Endothelial cell of umbilical vein (primary cell): ENCODE results near the gene C11orf68. TPM values are rescaled to one million over a fixed set of nuclear protein-coding genes. Genes with fewer than 3 reads are reported as not detected.
A peak's percentile ranks its signal among the peaks of the same experiment; 100 is the strongest.

Source experiments
- BruUV-seq: library from RNA; stranded (reverse); fragments of 400-500 nt; replicated peaks from 2 replicates; lab custom pipeline; 2021; lab: Mats Ljungman, UMichigan
- CTCF ChIA-PET: fragments of 300-600, 350-600 bp; sonication (Branson Sonifier 250); formaldehyde crosslinking; loops from one replicate; lab custom pipeline; 2021; ENCODE audit warnings: antibody characterized with exemption, inconsistent platforms; lab: Charles Lee
- POLR2A ChIA-PET: fragments of 300-600, 350-600 bp; sonication (Branson Sonifier 250); formaldehyde crosslinking; loops from one replicate; lab custom pipeline; 2021; ENCODE audit warnings: antibody characterized with exemption, inconsistent platforms; lab: Charles Lee
- DNase-seq: peaks from one replicate; pipeline ENCODE4 v3.0.0-alpha.2; 2011; ENCODE audit warnings: low read depth, low spot score
- FAIRE-seq: peaks from 2 replicates; lab custom pipeline; 2011; peaks lifted over from hg19 to GRCh38; lab: Jason Lieb, UNC
- H2AFZ ChIP-seq: 2 replicates; pipeline ENCODE4 v1.6.0; 2012; ENCODE audit warnings: low read depth, low read length, control low read depth, inconsistent platforms
- H3K27ac ChIP-seq: 2 replicates; pipeline ENCODE4 v1.5.1; 2011; ENCODE audit warnings: low read depth, mild to moderate bottlenecking, control low read depth, low read length, moderate library complexity; ENCODE audit not compliant: insufficient read depth
- H3K27me3 ChIP-seq, 2 experiments: 2 replicates each; pipeline versions ENCODE4 v1.6.0 to v1.6.1; 2011; ENCODE audit warnings: low read length in 2 of 2, mixed read lengths in 1 of 2; ENCODE audit not compliant: control insufficient read depth in 2 of 2, insufficient read depth in 2 of 2
- H3K36me3 ChIP-seq, 2 experiments: 2 replicates in 1 of 2; 3 replicates in 1 of 2; pipeline ENCODE4 v1.5.1; 2011; ENCODE audit warnings: low read length in 2 of 2, mild to moderate bottlenecking in 1 of 2, moderate library complexity in 1 of 2; ENCODE audit not compliant: control insufficient read depth in 2 of 2, insufficient read depth in 2 of 2; ENCODE audit errors: extremely low read depth in 1 of 2
- H3K4me1 ChIP-seq: 3 replicates; pipeline ENCODE4 v1.5.1; 2011; ENCODE audit warnings: mild to moderate bottlenecking, low read length; ENCODE audit not compliant: control insufficient read depth, insufficient read depth; ENCODE audit errors: extremely low read depth
- H3K4me2 ChIP-seq: 2 replicates; pipeline ENCODE4 v1.6.1; 2011; ENCODE audit warnings: low read length, control low read depth, mixed read lengths; ENCODE audit not compliant: insufficient read depth
- H3K4me3 ChIP-seq, 3 experiments: fragments of 200-600 bp in 1 of 3; sonication (generic), shearing (Covaris generic) in 1 of 3; replicated peaks in 1 of 3; 2 replicates each; pipeline ENCODE4 v1.5.1; 2011 to 2016; ENCODE audit warnings: control low read depth in 3 of 3, low read length in 3 of 3, mild to moderate bottlenecking in 2 of 3, inconsistent platforms in 1 of 3, low read depth in 1 of 3, moderate library complexity in 1 of 3; ENCODE audit not compliant: insufficient read depth in 1 of 3
- H3K79me2 ChIP-seq: 2 replicates; pipeline ENCODE4 v1.6.0; 2012; ENCODE audit warnings: low read length, inconsistent platforms; ENCODE audit not compliant: control insufficient read depth, insufficient read depth
- H3K9ac ChIP-seq: replicated peaks from 2 replicates; pipeline ENCODE3; 2011; ENCODE audit warnings: low read length, control low read depth; ENCODE audit not compliant: insufficient read depth; ENCODE audit errors: extremely low read depth
- H3K9me1 ChIP-seq: replicated peaks from 3 replicates; pipeline ENCODE4 v1.6.0; 2011; ENCODE audit warnings: mild to moderate bottlenecking, low read length; ENCODE audit not compliant: control insufficient read depth, insufficient read depth; ENCODE audit errors: extremely low read depth
- H3K9me3 ChIP-seq: replicated peaks from 2 replicates; pipeline ENCODE4 v1.5.1; 2012; ENCODE audit warnings: low read length, inconsistent platforms; ENCODE audit not compliant: control insufficient read depth, insufficient read depth
- H4K20me1 ChIP-seq: replicated peaks from 2 replicates; pipeline ENCODE3; 2011; ENCODE audit warnings: mild to moderate bottlenecking, low read length; ENCODE audit not compliant: control insufficient read depth, insufficient read depth; ENCODE audit errors: extremely low read depth
- EZH2 ChIP-seq: IDR thresholded peaks from 2 replicates; pipeline ENCODE4 v1.6.1; 2012; ENCODE audit warnings: borderline replicate concordance, low read depth, mild to moderate bottlenecking, moderate library complexity, low read length, inconsistent platforms; ENCODE audit not compliant: severe bottlenecking
- POLR2A ChIP-seq: IDR thresholded peaks from 2 replicates; pipeline ENCODE4 v1.6.1; 2012; ENCODE audit warnings: low read depth, mild to moderate bottlenecking, control low read depth, low read length
- POLR2AphosphoS5 ChIP-seq: IDR thresholded peaks from 2 replicates; pipeline ENCODE4 v1.6.1; 2012; ENCODE audit warnings: low read depth, mild to moderate bottlenecking, control low read depth, low read length, moderate library complexity; ENCODE audit not compliant: insufficient read depth
- dilution Hi-C: fragments of 300-500 bp; cut with MboI; formaldehyde crosslinking; loops from one replicate; pipeline ENCODE4 v1.15.0; 2019; ENCODE audit warnings: low sequenced_read_pairs; ENCODE audit not compliant: extremely low pct_ligation_motif_present
- intact Hi-C: fragments of 100-400 bp; cut with micrococcal nuclease; formaldehyde crosslinking; loops from one replicate; pipeline ENCODE4 v1.10.0; 2022
- polyA plus RNA-seq, 4 experiments: library from polyadenylated mRNA; depleted of rRNA in 3 of 4; stranded (reverse) in 3 of 4; unstranded in 1 of 4; fragments of >200 nt; gene quantifications; 2 replicates each; pipeline versions ENCODE4 v1.2.1 to v1.2.3, GENCODE V29; 2011 to 2012; ENCODE audit warnings: missing spikeins in 1 of 4
- total RNA-seq: library from RNA; stranded (reverse); gene quantifications from 2 replicates; pipeline ENCODE4 v1.2.3, GENCODE V29; 2021
- TF ChIP-seq, protein P1 (sequence below), 2 donors: IDR thresholded peaks; 1 replicate in 1 of 2; 2 replicates in 1 of 2; pipeline ENCODE4 v1.5.1; 2011; ENCODE audit warnings: low read length in 2 of 2, mild to moderate bottlenecking in 2 of 2, moderate library complexity in 2 of 2, control low read depth in 1 of 2, inconsistent platforms in 1 of 2, low read depth in 1 of 2; ENCODE audit not compliant: insufficient read depth in 1 of 2; ENCODE audit errors: extremely low read depth in 1 of 2

The C11orf68 gene
- total and polyA plus RNA-seq, 2 donors (not counting 3 experiments of a cell fraction or from before 2014, with no cell fraction given): 35.6 to 66.5 TPM

- POLR2A ChIA-PET: interaction anchor here (0.6 to 6.7 kb wide), 8 partner anchors 10 to 193 kb away, joined by 3 to 67 read pairs (median 4); partner anchors contain the start of genes CFL1, FOSL1 and MUS81
- peak within 1 kb of the TSS; percentile 62 for H3K4me2 ChIP-seq
- peak within 1 kb of the TSS; percentile 99 for H3K27ac ChIP-seq
- FAIRE-seq (peak; percentile 98), DNase-seq (peak; percentile 97)
- no peak for TF ChIP-seq EZH2
- TF ChIP-seq, protein P1, sequence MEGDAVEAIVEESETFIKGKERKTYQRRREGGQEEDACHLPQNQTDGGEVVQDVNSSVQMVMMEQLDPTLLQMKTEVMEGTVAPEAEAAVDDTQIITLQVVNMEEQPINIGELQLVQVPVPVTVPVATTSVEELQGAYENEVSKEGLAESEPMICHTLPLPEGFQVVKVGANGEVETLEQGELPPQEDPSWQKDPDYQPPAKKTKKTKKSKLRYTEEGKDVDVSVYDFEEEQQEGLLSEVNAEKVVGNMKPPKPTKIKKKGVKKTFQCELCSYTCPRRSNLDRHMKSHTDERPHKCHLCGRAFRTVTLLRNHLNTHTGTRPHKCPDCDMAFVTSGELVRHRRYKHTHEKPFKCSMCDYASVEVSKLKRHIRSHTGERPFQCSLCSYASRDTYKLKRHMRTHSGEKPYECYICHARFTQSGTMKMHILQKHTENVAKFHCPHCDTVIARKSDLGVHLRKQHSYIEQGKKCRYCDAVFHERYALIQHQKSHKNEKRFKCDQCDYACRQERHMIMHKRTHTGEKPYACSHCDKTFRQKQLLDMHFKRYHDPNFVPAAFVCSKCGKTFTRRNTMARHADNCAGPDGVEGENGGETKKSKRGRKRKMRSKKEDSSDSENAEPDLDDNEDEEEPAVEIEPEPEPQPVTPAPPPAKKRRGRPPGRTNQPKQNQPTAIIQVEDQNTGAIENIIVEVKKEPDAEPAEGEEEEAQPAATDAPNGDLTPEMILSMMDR (IDR thresholded peaks at IDR 0.05; ENCODE audit: extremely low read depth in 1 of 2, insufficient read depth in 1 of 2, low read depth in 1 of 2, low read length in 2 of 2): peak; percentile 80 to 91
- peak; percentile 99 for TF ChIP-seq POLR2AphosphoS5
- TF ChIP-seq POLR2A: peak; percentile 99
- no peaks in the 10 kb centered on the region for H3K9me1 ChIP-seq
- H4K20me1 ChIP-seq: no peaks in the 10 kb centered on the region
- CTCF ChIA-PET: interaction anchor here (0.6 to 6.7 kb wide), 45 partner anchors 9 to 1116 kb away, joined by 3 to 75 read pairs (median 5); partner anchors contain the start of genes AP5B1, BANF1, C11orf68 and CFL1
- peak within 1 kb of the TSS; percentile 34 to 66 (median 64) for H3K4me3 ChIP-seq
- no peaks in the 10 kb centered on the region for H3K9me3 ChIP-seq
- intact Hi-C loops: loop anchor here (1.0 to 5.0 kb wide), 7 partner anchors 15 to 177 kb away; partner anchors contain the start of genes C11orf68, DRAP1, EFEMP2 and MUS81
- H3K9ac ChIP-seq: peak within 1 kb of the TSS; percentile 71
- peaks cover 4 to 19% of the 10 kb centered on the region in 2 experiments for H3K36me3 ChIP-seq
- no peaks in the 10 kb centered on the region for H3K27me3 ChIP-seq
- BruUV-seq: no TSS peak
- H3K4me1 ChIP-seq: peaks cover 43% of the 10 kb centered on the region
- peaks cover 37% of the 10 kb centered on the region for H3K79me2 ChIP-seq
- H2AFZ ChIP-seq: peak within 1 kb of the TSS; percentile 40
- dilution Hi-C loops: no loop called here
Measured at GRCh38 chr11:65888163-65888814, 30.6 kb downstream of the C11orf68 start, which contains the start of gene FIBP. Gene FIBP (minus strand): TSS chr11:65888471. CDS start chr11:65888418, 53 bp downstream.
